Endometrial microvascular endothelial cells (primary cell): ENCODE data around the gene ACOT11. TPM values are rescaled to one million over a fixed set of nuclear protein-coding genes. Genes with fewer than 3 reads are reported as not detected.

ENCODE experiments used
- in situ Hi-C: cut with HindIII; loops from 2 replicates; pipeline ENCODE4 v1.10.0; 2017; ENCODE audit warnings: low sequenced_read_pairs, low pct_unique_long_range_greater_than_20kb; ENCODE audit errors: inconsistent ontology term
- total RNA-seq: library from RNA; depleted of rRNA; stranded (reverse); fragments of >200 nt; gene quantifications from one replicate; pipeline ENCODE4 v1.2.3, GENCODE V29; 2015; ENCODE audit errors: inconsistent ontology term

The ACOT11 gene
- total RNA-seq, 1 donor from 2014 or later, result 6.4 TPM

GRCh38 chr1:54658164-54658913 lies 110.3 kb downstream of the ACOT11 start:
- in situ Hi-C loops, result no loop called here

Other genes with a start within 250 kb of the ACOT11 start
- gene SSBP3, start 141.8 kb upstream of the ACOT11 start, total RNA-seq, result 32.1 TPM
- not detected for gene FAM151A, start 75.3 kb downstream of the ACOT11 start, total RNA-seq
- not detected for gene MROH7, start 93.6 kb downstream of the ACOT11 start, total RNA-seq
- gene TTC4, start 167.6 kb downstream of the ACOT11 start, total RNA-seq, result 31.1 TPM
- 2.9 TPM for gene PARS2, start 216.3 kb downstream of the ACOT11 start, total RNA-seq